ENCODE data around the gene SNRNP48. TPM values are rescaled to one million over a fixed set of nuclear protein-coding genes. Genes with fewer than 3 reads are reported as not detected.

Gene SNRNP48
- total RNA-seq, 1 donor from 2014 or later: 9.6 TPM

GRCh38 chr6:7585287-7585930, 4.6 kb upstream of the SNRNP48 start:
- Histone ChIP-seq H3K36me3 (peaks cover 0 to 16% of the 10 kb centered on the region in 2 donors), H3K4me3 (no peak overlapping the region), H3K27ac (no peak overlapping the region), H3K9me3 (no peaks in the 10 kb centered on the region), H3K4me1 (peaks cover 10% of the 10 kb centered on the region), H3K27me3 (no peaks in the 10 kb centered on the region)
- intact Hi-C loops (cut with DNase I): no loop called here
- TF ChIP-seq POLR2AphosphoS5 (IDR thresholded peaks at IDR 0.05; ENCODE audit: insufficient read depth in 1 of 2, low read depth in 1 of 2) (peak in 1 of 2 donors; percentile 48), POLR2A (IDR thresholded peaks at IDR 0.05) (no peak)
- DNase-seq (ENCODE audit: extremely low spot score in 2 of 2): no peak

- no peak for TF ChIP-seq POLR2A (IDR thresholded peaks at IDR 0.05)
- no peak for TF ChIP-seq CTCF (IDR thresholded peaks at IDR 0.05)
- TF ChIP-seq POLR2AphosphoS5 (IDR thresholded peaks at IDR 0.05; ENCODE audit: insufficient read depth in 1 of 2, low read depth in 1 of 2): no peak
- Histone ChIP-seq H3K4me1 (peaks cover 32% of the 10 kb centered on the region), H3K9me3 (no peaks in the 10 kb centered on the region), H3K36me3 (peaks cover 0 to 13% of the 10 kb centered on the region in 2 donors), H3K27me3 (no peaks in the 10 kb centered on the region), H3K27ac (no peak overlapping the region), H3K4me3 (no peak overlapping the region)
- intact Hi-C loops (cut with DNase I): no loop called here
- no peak for DNase-seq (ENCODE audit: extremely low spot score in 2 of 2)
Observed at GRCh38 chr6:7587631-7588100, 2.3 kb upstream of the SNRNP48 start.

GRCh38 chr6:7588506-7588905, 1.5 kb upstream of the SNRNP48 start:
- TF ChIP-seq CTCF (IDR thresholded peaks at IDR 0.05) (no peak), POLR2AphosphoS5 (IDR thresholded peaks at IDR 0.05; ENCODE audit: insufficient read depth in 1 of 2, low read depth in 1 of 2) (no peak), POLR2A (IDR thresholded peaks at IDR 0.05) (no peak)
- H3K9me3 ChIP-seq: no peaks in the 10 kb centered on the region
- no peak for DNase-seq (ENCODE audit: extremely low spot score in 2 of 2)
- peaks cover 34% of the 10 kb centered on the region for H3K4me1 ChIP-seq
- intact Hi-C loops (cut with DNase I): no loop called here
- no peak overlapping the region for H3K27ac ChIP-seq
- H3K4me3 ChIP-seq: no peak overlapping the region
- H3K27me3 ChIP-seq: no peaks in the 10 kb centered on the region
- H3K36me3 ChIP-seq: peaks cover 0 to 5% of the 10 kb centered on the region in 2 donors

- DNase-seq (ENCODE audit: extremely low spot score in 2 of 2): no peak
- intact Hi-C loops (cut with DNase I): no loop called here
- peaks cover 34% of the 10 kb centered on the region for H3K4me1 ChIP-seq
- H3K9me3 ChIP-seq: no peaks in the 10 kb centered on the region
- peak overlapping the region; percentile 88 to 94 for H3K4me3 ChIP-seq
- TF ChIP-seq CTCF (IDR thresholded peaks at IDR 0.05) (no peak), POLR2A (IDR thresholded peaks at IDR 0.05) (no peak), POLR2AphosphoS5 (IDR thresholded peaks at IDR 0.05; ENCODE audit: insufficient read depth in 1 of 2, low read depth in 1 of 2) (no peak)
- H3K36me3 ChIP-seq: peaks cover 0 to under 1% of the 10 kb centered on the region in 2 donors
- H3K27ac ChIP-seq: no peak overlapping the region
- no peaks in the 10 kb centered on the region for H3K27me3 ChIP-seq
Observed at GRCh38 chr6:7589221-7589620, 777 bp upstream of the SNRNP48 start.

- TF ChIP-seq CTCF (IDR thresholded peaks at IDR 0.05) (no peak), POLR2AphosphoS5 (IDR thresholded peaks at IDR 0.05; ENCODE audit: insufficient read depth in 1 of 2, low read depth in 1 of 2) (no peak), POLR2A (IDR thresholded peaks at IDR 0.05) (no peak)
- no peaks in the 10 kb centered on the region for H3K27me3 ChIP-seq
- H3K9me3 ChIP-seq: no peaks in the 10 kb centered on the region
- peak overlapping the region; percentile 88 to 94 for H3K4me3 ChIP-seq
- peaks cover 34% of the 10 kb centered on the region for H3K4me1 ChIP-seq
- DNase-seq (ENCODE audit: extremely low spot score in 2 of 2): no peak
- H3K36me3 ChIP-seq: peaks cover 2 to 12% of the 10 kb centered on the region in 2 donors
- intact Hi-C loops (cut with DNase I): no loop called here
- H3K27ac ChIP-seq: peak overlapping the region; percentile 78
Observed at GRCh38 chr6:7590918-7591302, 912 bp downstream of the SNRNP48 start.

Measured in vagina (tissue), 2 donors.